NT2/D1 (cell line): ENCODE results near the gene KCNC4.

ENCODE experiments used
- SUZ12 ChIP-seq: IDR thresholded peaks from 2 replicates; pipeline ENCODE4 v1.6.1; 2011; ENCODE audit not compliant: insufficient read length, insufficient read depth; ENCODE audit errors: extremely low read depth
- YY1 ChIP-seq: IDR thresholded peaks from 2 replicates; pipeline ENCODE4 v1.6.1; 2011; ENCODE audit not compliant: insufficient read length, insufficient read depth
- ZNF274 ChIP-seq: IDR thresholded peaks from 2 replicates; pipeline ENCODE4 v1.6.1; 2011; ENCODE audit warnings: mild to moderate bottlenecking, low read depth, low read length

DNA sequence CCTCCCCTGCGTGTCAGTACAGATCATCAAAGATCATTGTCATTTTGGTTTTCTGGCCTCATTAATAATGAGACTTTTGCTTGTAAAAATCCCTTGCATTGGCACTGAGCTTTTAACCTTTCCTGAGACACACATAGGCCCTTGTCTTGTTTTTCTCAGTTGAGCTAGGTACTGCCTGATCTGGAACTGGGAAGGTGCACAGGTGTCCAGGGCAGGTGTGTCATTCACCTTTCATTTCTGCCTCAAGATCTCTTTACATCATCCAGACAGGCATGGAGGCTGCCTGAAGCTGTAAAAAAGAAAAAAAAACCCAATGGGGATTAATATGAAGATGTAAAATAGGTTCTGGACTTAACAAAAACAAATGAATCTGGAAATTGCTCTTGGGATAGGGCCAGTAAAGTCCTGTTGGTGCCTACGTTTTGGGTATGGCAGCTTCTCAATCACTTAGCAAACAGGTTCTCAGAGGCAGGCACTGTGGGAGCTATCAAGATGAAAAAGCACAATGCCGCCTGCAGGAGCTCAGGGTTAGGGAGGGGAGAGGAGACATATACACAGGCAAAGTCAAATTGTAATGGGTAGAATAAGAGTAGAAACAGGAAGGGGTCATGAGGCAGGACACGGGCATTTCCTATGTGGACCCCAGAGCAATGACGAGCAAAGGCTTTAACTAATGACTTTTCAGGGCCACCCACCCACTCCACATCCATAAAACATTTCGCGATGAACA, 1.0 kb upstream of the KCNC4 start:
- TF ChIP-seq SUZ12 (no peak), ZNF274 (no peak), YY1 (no peak)
